ENCODE results near the gene KCNIP4. TPM values are rescaled to one million over a fixed set of nuclear protein-coding genes. Genes with fewer than 3 reads are reported as not detected.

KCNIP4 gene
- total RNA-seq, 1 donor from 2014 or later, result 6.2 TPM

GRCh38 chr4:21901281-21901680, 47.3 kb downstream of the KCNIP4 start:
- Mint-ChIP-seq H3K36me3 (no peaks in the 10 kb centered on the region), H3K27ac (no peak overlapping the region), H3K9me3 (peaks cover 5% of the 10 kb centered on the region), H3K4me1 (ENCODE audit: unreplicated experiment) (no peaks in the 10 kb centered on the region), H3K27me3 (no peaks in the 10 kb centered on the region), H3K4me3 (no peak overlapping the region)
- TF ChIP-seq CTCF (conservative IDR thresholded peaks at IDR 0.05), result no peak
- no peak for DNase-seq (ENCODE audit: extremely low spot score, unreplicated experiment)

- Mint-ChIP-seq H3K36me3 (no peaks in the 10 kb centered on the region), H3K4me3 (no peak overlapping the region), H3K27me3 (peaks cover under 1% of the 10 kb centered on the region), H3K9me3 (peaks cover 5% of the 10 kb centered on the region), H3K27ac (no peak overlapping the region), H3K4me1 (ENCODE audit: unreplicated experiment) (no peaks in the 10 kb centered on the region)
- no peak for DNase-seq (ENCODE audit: extremely low spot score, unreplicated experiment)
- no peak for TF ChIP-seq CTCF (conservative IDR thresholded peaks at IDR 0.05)
These were observed 48.4 kb downstream of the KCNIP4 start for GRCh38 chr4:21900211-21900610.

GRCh38 chr4:21898101-21898500, 50.5 kb downstream of the KCNIP4 start:
- Mint-ChIP-seq H3K27me3 (peaks cover 3% of the 10 kb centered on the region), H3K9me3 (peaks cover 5% of the 10 kb centered on the region), H3K36me3 (no peaks in the 10 kb centered on the region), H3K4me1 (ENCODE audit: unreplicated experiment) (no peaks in the 10 kb centered on the region), H3K4me3 (no peak overlapping the region), H3K27ac (no peak overlapping the region)
- no peak for TF ChIP-seq CTCF (conservative IDR thresholded peaks at IDR 0.05)
- DNase-seq (ENCODE audit: extremely low spot score, unreplicated experiment), result no peak

GRCh38 chr4:21896767-21897166, 51.8 kb downstream of the KCNIP4 start:
- Mint-ChIP-seq H3K27me3 (peaks cover 3% of the 10 kb centered on the region), H3K4me1 (ENCODE audit: unreplicated experiment) (no peaks in the 10 kb centered on the region), H3K36me3 (no peaks in the 10 kb centered on the region), H3K4me3 (no peak overlapping the region), H3K9me3 (peaks cover 5% of the 10 kb centered on the region), H3K27ac (no peak overlapping the region)
- no peak for DNase-seq (ENCODE audit: extremely low spot score, unreplicated experiment)
- TF ChIP-seq CTCF (conservative IDR thresholded peaks at IDR 0.05), result no peak

- no peak for TF ChIP-seq CTCF (conservative IDR thresholded peaks at IDR 0.05)
- H3K4me3 Mint-ChIP-seq, result no peak overlapping the region
- H3K9me3 Mint-ChIP-seq, result peaks cover 5% of the 10 kb centered on the region
- H3K27me3 Mint-ChIP-seq, result peaks cover 3% of the 10 kb centered on the region
- no peaks in the 10 kb centered on the region for H3K36me3 Mint-ChIP-seq
- DNase-seq (ENCODE audit: extremely low spot score, unreplicated experiment), result no peak
- H3K27ac Mint-ChIP-seq, result no peak overlapping the region
- H3K4me1 Mint-ChIP-seq (ENCODE audit: unreplicated experiment), result no peaks in the 10 kb centered on the region
These were observed 55.4 kb downstream of the KCNIP4 start for GRCh38 chr4:21893136-21893535.

- TF ChIP-seq CTCF (conservative IDR thresholded peaks at IDR 0.05), result no peak
- Mint-ChIP-seq H3K4me1 (ENCODE audit: unreplicated experiment) (no peaks in the 10 kb centered on the region), H3K4me3 (no peak overlapping the region), H3K27ac (no peak overlapping the region), H3K9me3 (no peaks in the 10 kb centered on the region), H3K36me3 (no peaks in the 10 kb centered on the region), H3K27me3 (peaks cover 3% of the 10 kb centered on the region)
- DNase-seq (ENCODE audit: extremely low spot score, unreplicated experiment), result no peak
These were observed 58.3 kb downstream of the KCNIP4 start for GRCh38 chr4:21890231-21890630.
